Colonic mucosa (tissue), 4 donors: ENCODE measurements around the gene CELF1. TPM values are rescaled to one million over a fixed set of nuclear protein-coding genes. Genes with fewer than 3 reads are reported as not detected.
A peak's percentile ranks its signal among the peaks of the same experiment; 100 is the strongest.

ENCODE experiments used
- DNase-seq: peaks from one replicate; pipeline ENCODE4 v3.0.0-alpha.2; 2020
- H3K27ac ChIP-seq: fragments of 200-600 bp; one replicate; pipeline ENCODE4 v1.8.0; 2021
- H3K27me3 ChIP-seq: fragments of 200-600 bp; one replicate; pipeline ENCODE4 v1.8.0; 2021
- H3K36me3 ChIP-seq: fragments of 200-600 bp; one replicate; pipeline ENCODE4 v1.8.0; 2021
- H3K4me1 ChIP-seq: fragments of 200-600 bp; one replicate; pipeline ENCODE4 v1.8.0; 2021; ENCODE audit warnings: mild to moderate bottlenecking
- H3K4me3 ChIP-seq: fragments of 200-600 bp; one replicate; pipeline ENCODE4 v1.8.0; 2021
- H3K9ac ChIP-seq, 2 donors: one replicate each; pipeline ENCODE4 v1.7.0; 2013; ENCODE audit warnings: control low read depth in 2 of 2, low read depth in 2 of 2, low read length in 2 of 2
- H3K9me3 ChIP-seq: fragments of 200-600 bp; one replicate; pipeline ENCODE4 v1.8.0; 2021
- CTCF ChIP-seq: fragments of 200-600 bp; IDR thresholded peaks from one replicate; pipeline ENCODE4 v1.8.0; 2022; ENCODE audit warnings: antibody characterized with exemption, mild to moderate bottlenecking
- intact Hi-C: fragments of 100-400 bp; cut with DNase I; formaldehyde crosslinking; loops from one replicate; pipeline ENCODE4 v1.14.1; 2022
- total RNA-seq, 2 donors: library from RNA; stranded (reverse); fragmentation: NEBNext Ultra II Directional in 1 of 2; extraction: Animal tissue kit (Norgen Biotek cat#: 25700) in 1 of 2; gene quantifications; one replicate each; pipeline ENCODE4 v1.2.1, GENCODE V29; 2021
- donor health status: healthy.
- donor health status: DM: no; HTN: no; CAD: no.
- donor health status: DM: no; HTN: no; CAD: no.

Gene CELF1
- total RNA-seq, 2 donors from 2014 or later = 76.1 to 96.8 TPM

- H3K4me3 ChIP-seq = no peak overlapping the region
- intact Hi-C loops = no loop called here
- H3K4me1 ChIP-seq = no peaks in the 10 kb centered on the region
- peaks cover 9% of the 10 kb centered on the region for H3K36me3 ChIP-seq
- no peak overlapping the region for H3K27ac ChIP-seq
- DNase-seq = no peak
- no peak for TF ChIP-seq CTCF
- H3K9ac ChIP-seq = no peak overlapping the region
- H3K27me3 ChIP-seq = no peaks in the 10 kb centered on the region
- H3K9me3 ChIP-seq = no peaks in the 10 kb centered on the region
Observed at GRCh38 chr11:47417712-47418111, 135.2 kb downstream of the CELF1 start.

GRCh38 chr11:47415949-47416472 lies 136.9 kb downstream of the CELF1 start:
- H3K4me1 ChIP-seq = no peaks in the 10 kb centered on the region
- peak overlapping the region; percentile 74 for H3K27ac ChIP-seq
- H3K36me3 ChIP-seq = peaks cover 6% of the 10 kb centered on the region
- no peaks in the 10 kb centered on the region for H3K9me3 ChIP-seq
- no peak for TF ChIP-seq CTCF
- DNase-seq = peak; percentile 72
- H3K27me3 ChIP-seq = no peaks in the 10 kb centered on the region
- peak overlapping the region; percentile 16 to 42 for H3K9ac ChIP-seq
- no peak overlapping the region for H3K4me3 ChIP-seq
- intact Hi-C loops = no loop called here

Other genes starting within 250 kb of the CELF1 start
- gene MYBPC3, start 200.4 kb downstream of the CELF1 start, total RNA-seq = under 1 TPM in 1 of 2 donors, not detected in 1; 0.42 TPM
- 10 to 100 TPM in 1 of 2 donors, 1 to 10 TPM in 1; 4.7 to 11.9 TPM for gene SPI1, start 174.6 kb downstream of the CELF1 start, total RNA-seq
- gene SLC39A13, start 144.5 kb downstream of the CELF1 start, total RNA-seq = 10 to 100 TPM; 14.3 to 18.6 TPM
- 100 to 1,000 TPM in 1 of 2 donors, 10 to 100 TPM in 1; 74.4 to 152 TPM for gene PSMC3, start 126.7 kb downstream of the CELF1 start, total RNA-seq
- not detected for gene RAPSN, start 104.0 kb downstream of the CELF1 start, total RNA-seq
- 10 to 100 TPM; 33.6 to 52.5 TPM for gene PTPMT1, start 12.5 kb upstream of the CELF1 start, total RNA-seq
- 10 to 100 TPM; 14.5 to 15.5 TPM for gene KBTBD4, start 25.8 kb upstream of the CELF1 start, total RNA-seq
- gene NDUFS3, start 25.9 kb upstream of the CELF1 start, total RNA-seq = 100 to 1,000 TPM; 228 to 266 TPM
- not detected for gene FAM180B, start 33.5 kb upstream of the CELF1 start, total RNA-seq
- under 1 TPM; 0.35 to 0.85 TPM for gene C1QTNF4, start 41.3 kb upstream of the CELF1 start, total RNA-seq
- 100 to 1,000 TPM; 162 to 190 TPM for gene MTCH2, start 89.4 kb upstream of the CELF1 start, total RNA-seq
- 1 to 10 TPM in 1 of 2 donors, under 1 TPM in 1; 0.74 to 2.2 TPM for gene AGBL2, start 162.2 kb upstream of the CELF1 start, total RNA-seq
- gene FNBP4, start 214.2 kb upstream of the CELF1 start, total RNA-seq = 10 to 100 TPM; 47.3 to 53.3 TPM